HFFc6 (cell line): ENCODE results near the gene TOP2A. TPM values are rescaled to one million over a fixed set of nuclear protein-coding genes. Genes with fewer than 3 reads are reported as not detected.
A peak's percentile ranks its signal among the peaks of the same experiment; 100 is the strongest.

Experiments used
- DNase-seq: peaks from one replicate; pipeline ENCODE4 v3.0.0-alpha.2; 2018
- H3K27ac Mint-ChIP-seq: 2 replicates; pipeline ENCODE4 v1.8.0; 2020; ENCODE audit warnings: mild to moderate bottlenecking, mixed read lengths
- H3K27me3 Mint-ChIP-seq: 2 replicates; pipeline ENCODE4 v1.8.0; 2021; ENCODE audit warnings: mild to moderate bottlenecking, moderate library complexity, mixed read lengths; ENCODE audit not compliant: insufficient read depth
- H3K36me3 Mint-ChIP-seq: 2 replicates; pipeline ENCODE4 v1.8.0; 2021; ENCODE audit warnings: low read depth, mixed read lengths
- H3K4me1 Mint-ChIP-seq: 2 replicates; pipeline ENCODE4 v1.8.0; 2020; ENCODE audit warnings: low read depth, mixed read lengths
- H3K4me3 Mint-ChIP-seq: 2 replicates; pipeline ENCODE4 v1.8.0; 2020; ENCODE audit warnings: mild to moderate bottlenecking, moderate library complexity, mixed read lengths
- H3K9me3 Mint-ChIP-seq: 2 replicates; pipeline ENCODE4 v1.8.0; 2020; ENCODE audit warnings: mild to moderate bottlenecking, mixed read lengths
- total RNA-seq, 6 experiments: library from RNA; stranded (reverse); fragmentation: NEBNext Ultra II Directional; extraction: Animal tissue kit (Norgen Biotek cat#: 25700); gene quantifications; 2 replicates in 1 of 6; 3 replicates in 5 of 6; pipeline ENCODE4 v1.2.3, GENCODE V29; 2021
- TF ChIP-seq, protein P1 (sequence below): fragments of 200-600 bp; sonication (generic); IDR thresholded peaks from 2 replicates; pipeline ENCODE4 v1.5.0; 2021; ENCODE audit warnings: antibody characterized with exemption, mild to moderate bottlenecking

Gene TOP2A
- total RNA-seq, 6 experiments from 2014 or later = 73.2 to 170 (median 150) TPM

DNA sequence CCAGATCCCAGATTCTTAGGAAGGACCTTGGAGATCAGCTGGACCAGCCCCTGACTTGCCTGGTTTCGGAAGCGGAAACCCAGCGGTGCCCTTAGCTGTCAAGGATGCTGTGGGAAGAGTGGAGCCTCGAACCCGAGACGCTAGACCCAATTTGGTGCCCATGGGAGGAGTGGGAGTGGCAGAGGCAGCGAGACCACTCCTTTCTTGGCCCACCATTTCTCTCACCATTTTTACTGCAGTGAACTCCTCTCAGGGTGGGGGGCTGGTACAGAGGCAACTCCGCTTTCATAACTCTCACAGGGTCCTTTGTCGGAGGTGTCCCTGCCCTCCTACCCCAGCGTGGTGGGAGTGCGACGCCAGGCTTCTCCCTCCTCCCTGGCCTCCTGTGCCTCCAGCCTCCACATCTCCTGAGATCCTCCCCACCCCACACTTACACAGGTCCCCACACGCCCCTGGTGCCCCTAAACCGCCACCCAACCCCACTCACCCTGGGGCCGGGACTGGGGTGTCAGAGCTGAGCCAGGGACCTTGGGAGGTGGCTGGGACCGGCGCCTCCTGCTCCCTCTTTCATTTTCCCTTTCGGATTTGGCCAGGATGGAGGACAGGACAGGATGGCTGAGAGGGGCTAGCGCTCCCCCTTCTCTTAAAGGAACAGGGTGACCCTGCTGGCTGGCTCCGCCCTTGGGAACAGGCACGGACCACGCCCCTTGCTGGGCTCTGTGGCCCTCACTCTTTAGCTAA, 53.4 kb downstream of the TOP2A start, which contains the start of gene GJD3:
GJD3 (minus strand) TSS at position 617 of the 741 bp plus-strand sequence. CDS start 922 bp downstream, outside the sequence.
- peak within 1 kb of the TSS; percentile 86 for H3K4me3 Mint-ChIP-seq
- no peak within 1 kb of the TSS for H3K27ac Mint-ChIP-seq
- no peaks in the 10 kb centered on the region for H3K36me3 Mint-ChIP-seq
- TF ChIP-seq, protein P1, sequence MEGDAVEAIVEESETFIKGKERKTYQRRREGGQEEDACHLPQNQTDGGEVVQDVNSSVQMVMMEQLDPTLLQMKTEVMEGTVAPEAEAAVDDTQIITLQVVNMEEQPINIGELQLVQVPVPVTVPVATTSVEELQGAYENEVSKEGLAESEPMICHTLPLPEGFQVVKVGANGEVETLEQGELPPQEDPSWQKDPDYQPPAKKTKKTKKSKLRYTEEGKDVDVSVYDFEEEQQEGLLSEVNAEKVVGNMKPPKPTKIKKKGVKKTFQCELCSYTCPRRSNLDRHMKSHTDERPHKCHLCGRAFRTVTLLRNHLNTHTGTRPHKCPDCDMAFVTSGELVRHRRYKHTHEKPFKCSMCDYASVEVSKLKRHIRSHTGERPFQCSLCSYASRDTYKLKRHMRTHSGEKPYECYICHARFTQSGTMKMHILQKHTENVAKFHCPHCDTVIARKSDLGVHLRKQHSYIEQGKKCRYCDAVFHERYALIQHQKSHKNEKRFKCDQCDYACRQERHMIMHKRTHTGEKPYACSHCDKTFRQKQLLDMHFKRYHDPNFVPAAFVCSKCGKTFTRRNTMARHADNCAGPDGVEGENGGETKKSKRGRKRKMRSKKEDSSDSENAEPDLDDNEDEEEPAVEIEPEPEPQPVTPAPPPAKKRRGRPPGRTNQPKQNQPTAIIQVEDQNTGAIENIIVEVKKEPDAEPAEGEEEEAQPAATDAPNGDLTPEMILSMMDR = no peak
- H3K9me3 Mint-ChIP-seq = no peaks in the 10 kb centered on the region
- peaks cover 5% of the 10 kb centered on the region for H3K4me1 Mint-ChIP-seq
- no peak for DNase-seq
- peaks cover 1% of the 10 kb centered on the region for H3K27me3 Mint-ChIP-seq

DNA sequence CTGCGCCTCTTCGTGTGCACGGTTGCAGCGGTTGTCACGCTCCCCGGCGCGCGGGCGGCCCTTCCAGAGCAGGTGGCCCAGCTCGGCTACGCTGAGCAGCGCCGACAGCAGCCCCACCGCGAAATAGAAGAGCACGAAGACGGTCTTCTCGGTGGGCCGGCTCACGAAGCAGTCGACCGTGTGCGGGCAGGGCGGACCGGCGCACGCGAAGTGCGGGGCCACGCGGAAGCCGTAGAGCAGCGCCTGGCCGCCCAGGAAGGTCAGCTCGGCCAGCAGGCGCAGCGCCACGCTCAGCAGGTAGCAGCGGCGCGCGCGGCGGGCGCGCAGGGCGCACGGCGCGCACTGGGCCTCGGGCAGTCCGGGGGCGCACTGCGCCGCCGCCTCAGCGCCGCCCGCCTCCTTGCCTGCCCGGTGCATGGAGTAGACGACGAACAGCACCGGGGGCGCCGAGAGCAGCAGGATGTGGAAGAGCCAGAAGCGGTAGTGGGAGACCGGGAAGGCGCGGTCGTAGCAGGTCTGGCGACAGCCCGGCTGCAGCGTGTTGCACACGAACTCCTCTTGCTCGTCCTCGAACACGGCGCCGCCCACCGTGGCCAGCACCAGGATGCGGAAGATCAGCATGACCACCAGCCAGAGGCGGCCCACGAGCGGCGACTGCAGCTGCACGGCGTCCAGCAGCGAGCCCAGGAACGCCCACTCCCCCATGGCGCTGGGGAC, 54.4 kb downstream of the TOP2A start:
- peaks cover 12% of the 10 kb centered on the region for H3K4me1 Mint-ChIP-seq
- no peaks in the 10 kb centered on the region for H3K9me3 Mint-ChIP-seq
- H3K4me3 Mint-ChIP-seq = peak overlapping the region; percentile 86
- TF ChIP-seq, protein P1 = no peak
- no peak overlapping the region for H3K27ac Mint-ChIP-seq
- DNase-seq = peak; percentile 18
- H3K27me3 Mint-ChIP-seq = peaks cover 3% of the 10 kb centered on the region
- no peaks in the 10 kb centered on the region for H3K36me3 Mint-ChIP-seq

DNA sequence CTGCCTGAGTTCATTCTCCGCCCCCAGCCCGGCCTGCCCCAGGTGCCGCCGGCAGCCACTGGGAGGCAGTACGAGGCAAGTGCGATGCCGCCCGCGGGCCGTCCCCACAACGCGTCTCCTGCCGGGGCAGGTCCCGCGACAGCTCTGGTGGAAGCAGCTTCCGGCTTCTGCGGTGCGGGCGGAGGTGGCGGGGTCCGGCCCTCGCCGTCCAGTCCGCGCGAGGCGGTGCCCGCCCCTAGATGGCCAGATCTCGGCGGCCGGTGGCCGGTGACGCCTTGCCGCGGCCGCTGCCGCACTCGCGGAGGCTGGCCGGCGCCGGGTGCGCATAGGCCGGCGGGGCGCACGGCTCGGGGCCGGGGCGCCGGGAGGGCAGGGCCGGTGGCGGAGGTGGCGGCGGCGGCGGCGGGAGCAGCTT, 55.0 kb downstream of the TOP2A start:
- Mint-ChIP-seq H3K27me3 (peaks cover 2% of the 10 kb centered on the region), H3K36me3 (no peaks in the 10 kb centered on the region), H3K27ac (no peak overlapping the region), H3K9me3 (no peaks in the 10 kb centered on the region), H3K4me1 (peaks cover 16% of the 10 kb centered on the region), H3K4me3 (peak overlapping the region; percentile 72)
- TF ChIP-seq, protein P1 = peak; percentile 82
- peak; percentile 64 for DNase-seq

DNA sequence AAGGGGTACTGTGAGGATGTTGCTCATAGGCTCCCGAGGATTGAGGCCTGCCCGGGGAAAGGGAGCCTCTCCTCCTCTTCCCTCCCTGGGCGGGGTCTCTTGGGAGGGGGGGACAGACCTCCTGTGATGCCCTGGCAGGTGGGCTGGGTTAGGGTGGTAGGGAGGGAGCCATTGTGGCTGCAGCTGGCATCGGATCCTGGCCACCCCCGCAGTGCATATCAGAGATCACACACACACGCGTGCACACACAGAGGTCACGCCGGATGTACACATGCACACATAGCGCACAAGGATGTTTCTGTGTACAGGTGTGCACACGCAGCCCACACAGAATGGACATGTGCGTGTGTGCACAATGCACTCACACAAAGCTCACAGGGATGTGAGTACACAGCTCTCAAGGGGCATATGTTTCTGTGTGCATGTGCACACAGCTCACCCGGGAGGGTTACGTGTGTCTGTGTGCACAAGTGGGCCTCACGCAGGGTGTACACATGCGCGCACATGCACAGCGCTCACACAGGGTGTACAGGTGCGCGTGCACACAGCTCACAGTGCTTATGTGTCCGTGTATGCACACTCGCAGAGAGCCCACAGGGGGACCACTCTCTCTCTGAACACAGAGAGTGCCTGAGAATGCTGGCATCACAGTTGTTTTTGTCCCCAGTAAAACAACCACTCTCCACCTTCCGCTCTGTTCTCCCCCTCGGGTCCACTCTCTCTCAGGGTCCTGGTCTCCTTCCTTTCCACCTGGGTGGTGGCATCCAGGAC, 55.6 kb downstream of the TOP2A start:
- DNase-seq = no peak
- Mint-ChIP-seq H3K4me3 (peak overlapping the region; percentile 72), H3K27ac (no peak overlapping the region), H3K9me3 (no peaks in the 10 kb centered on the region), H3K36me3 (no peaks in the 10 kb centered on the region), H3K27me3 (peaks cover 2% of the 10 kb centered on the region), H3K4me1 (peaks cover 16% of the 10 kb centered on the region)
- TF ChIP-seq, protein P1 = no peak

DNA sequence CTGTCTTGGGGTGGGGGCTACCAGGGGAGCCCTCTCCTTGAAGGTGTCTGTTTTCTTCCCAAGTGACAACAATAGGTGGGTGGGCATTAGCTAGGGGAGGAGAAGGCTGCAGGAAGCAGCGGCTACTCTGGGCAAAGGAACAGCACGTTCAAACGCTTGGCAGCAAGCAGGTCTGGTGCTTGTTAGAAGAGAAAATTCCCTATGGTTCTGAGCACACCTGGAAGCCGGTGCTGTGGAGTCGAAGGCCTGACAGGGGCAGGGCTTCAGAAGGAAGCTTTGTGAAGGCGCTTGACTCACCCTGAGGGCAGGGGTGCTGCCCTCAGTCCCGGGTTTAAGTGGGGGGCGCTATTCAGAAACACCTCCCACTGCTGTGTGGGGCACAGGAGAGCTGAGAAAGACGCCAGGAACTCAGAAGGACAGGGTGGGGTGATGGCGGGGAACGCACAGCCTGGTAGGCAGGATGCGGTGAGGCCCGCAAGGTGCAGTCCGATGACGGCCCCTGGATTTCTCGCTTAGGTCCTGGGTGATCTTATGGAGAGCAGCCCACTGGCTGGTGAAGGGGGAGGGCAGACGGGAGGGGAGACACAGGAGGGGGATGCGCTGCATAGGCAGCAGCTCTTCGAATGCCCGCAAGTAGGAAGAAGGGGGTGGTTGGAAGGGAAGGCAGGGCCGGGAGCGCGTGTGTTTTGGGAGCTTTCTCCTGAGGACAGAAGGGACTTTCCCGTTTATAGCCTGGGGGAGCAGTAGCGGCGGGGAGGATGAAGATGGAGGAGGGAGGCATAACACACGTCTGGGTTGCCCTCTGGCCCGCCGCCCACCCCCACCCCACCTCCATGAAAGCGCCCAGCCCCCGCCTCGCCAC, 56.4 kb downstream of the TOP2A start:
- Mint-ChIP-seq H3K27ac (no peak overlapping the region), H3K9me3 (no peaks in the 10 kb centered on the region), H3K4me3 (no peak overlapping the region), H3K27me3 (peaks cover 2% of the 10 kb centered on the region), H3K4me1 (peaks cover 16% of the 10 kb centered on the region), H3K36me3 (no peaks in the 10 kb centered on the region)
- no peak for DNase-seq
- TF ChIP-seq, protein P1 = no peak
